ENCODE measurements around the gene GNA12. TPM values are rescaled to one million over a fixed set of nuclear protein-coding genes. Genes with fewer than 3 reads are reported as not detected.
A peak's percentile ranks its signal among the peaks of the same experiment; 100 is the strongest.

GNA12 gene
- total and polyA plus RNA-seq, 10 of the 15 experiments (the other 5 are each of a cell fraction or from before 2014, with no cell fraction given): 1.9 to 51.8 (median 12.6) TPM

DNA sequence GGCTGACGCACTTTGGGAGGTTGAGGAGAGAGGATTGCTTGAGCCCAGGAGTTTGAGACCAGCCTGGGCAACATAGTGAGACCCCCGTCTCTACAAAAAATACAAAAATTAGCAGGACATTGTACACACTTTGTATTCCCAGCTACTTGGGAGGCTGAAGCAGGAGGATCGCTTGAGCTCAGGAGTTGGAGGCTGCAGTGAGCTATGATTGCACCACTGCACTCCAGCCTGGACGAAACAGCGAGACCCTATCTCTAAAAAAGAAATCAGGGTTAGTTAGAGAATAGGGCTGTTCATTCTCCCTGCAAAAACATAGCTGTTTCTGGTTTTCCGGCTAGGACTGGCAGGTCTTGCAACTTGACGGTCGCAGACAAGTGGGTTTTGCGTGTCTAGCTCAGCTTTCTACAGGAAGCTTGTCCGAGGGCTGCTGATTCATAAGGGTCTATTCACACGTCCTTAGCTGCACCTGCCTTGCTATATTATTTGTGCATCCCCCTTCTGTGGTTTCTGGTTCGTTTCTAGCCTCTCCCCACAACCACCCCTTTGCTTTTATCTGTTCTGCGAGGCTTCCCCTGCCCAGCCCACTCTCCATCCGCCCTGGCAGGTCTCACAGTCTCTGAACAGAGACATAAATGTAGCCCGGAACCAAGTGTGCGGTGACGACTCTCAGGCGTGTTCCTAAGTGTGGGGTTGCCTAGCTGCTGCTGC is 145.4 kb downstream of the GNA12 start (continued):
- TF ChIP-seq ZBTB4 (CRISPR knock-in tag; IDR thresholded peaks at IDR 0.05) (no peak), USF2 (IDR thresholded peaks at IDR 0.05; ENCODE audit: borderline replicate concordance, low read depth, low read length) (no peak), CHD1 (IDR thresholded peaks at IDR 0.05; ENCODE audit: low read depth, low read length) (no peak), ZBTB40 (IDR thresholded peaks at IDR 0.05; ENCODE audit: borderline replicate concordance) (no peak), SREBF2 (IDR thresholded peaks at IDR 0.05; ENCODE audit: low read length) (no peak), SMAD5 (IDR thresholded peaks at IDR 0.05; ENCODE audit: low read depth) (no peak), TCF12 (IDR thresholded peaks at IDR 0.05; ENCODE audit: low read depth, low read length) (peak; percentile 98), NR2F1 (conservative IDR thresholded peaks at IDR 0.05) (peak; percentile 76), ZNF24 (IDR thresholded peaks at IDR 0.05) (no peak), EED (IDR thresholded peaks at IDR 0.05; ENCODE audit: low read depth) (peak; percentile 82), POLR2AphosphoS5 (IDR thresholded peaks at IDR 0.05; ENCODE audit: low read length) (no peak), RAD51 (IDR thresholded peaks at IDR 0.05) (no peak), HDGF (IDR thresholded peaks at IDR 0.05) (no peak), WRNIP1 (IDR thresholded peaks at IDR 0.05; ENCODE audit: borderline replicate concordance, low read depth, low read length) (no peak), NFXL1 (IDR thresholded peaks at IDR 0.05; ENCODE audit: borderline replicate concordance) (no peak), NR2C2 (IDR thresholded peaks at IDR 0.05; ENCODE audit: borderline replicate concordance, control insufficient read depth, insufficient read length, low read depth) (no peak), ZNF274 (IDR thresholded peaks at IDR 0.05; ENCODE audit: insufficient read depth, insufficient read length) (no peak)
- TF ChIP-seq, protein P1, sequence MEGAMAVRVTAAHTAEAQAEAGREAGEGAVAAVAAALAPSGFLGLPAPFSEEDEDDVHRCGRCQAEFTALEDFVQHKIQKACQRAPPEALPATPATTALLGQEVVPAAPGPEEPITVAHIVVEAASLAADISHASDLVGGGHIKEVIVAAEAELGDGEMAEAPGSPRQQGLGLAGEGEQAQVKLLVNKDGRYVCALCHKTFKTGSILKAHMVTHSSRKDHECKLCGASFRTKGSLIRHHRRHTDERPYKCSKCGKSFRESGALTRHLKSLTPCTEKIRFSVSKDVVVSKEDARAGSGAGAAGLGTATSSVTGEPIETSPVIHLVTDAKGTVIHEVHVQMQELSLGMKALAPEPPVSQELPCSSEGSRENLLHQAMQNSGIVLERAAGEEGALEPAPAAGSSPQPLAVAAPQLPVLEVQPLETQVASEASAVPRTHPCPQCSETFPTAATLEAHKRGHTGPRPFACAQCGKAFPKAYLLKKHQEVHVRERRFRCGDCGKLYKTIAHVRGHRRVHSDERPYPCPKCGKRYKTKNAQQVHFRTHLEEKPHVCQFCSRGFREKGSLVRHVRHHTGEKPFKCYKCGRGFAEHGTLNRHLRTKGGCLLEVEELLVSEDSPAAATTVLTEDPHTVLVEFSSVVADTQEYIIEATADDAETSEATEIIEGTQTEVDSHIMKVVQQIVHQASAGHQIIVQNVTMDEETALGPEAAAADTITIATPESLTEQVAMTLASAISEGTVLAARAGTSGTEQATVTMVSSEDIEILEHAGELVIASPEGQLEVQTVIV (IDR thresholded peaks at IDR 0.05; ENCODE audit: borderline replicate concordance, partially characterized antibody): no peak
